ENCODE data around the gene PCGF5. TPM values are rescaled to one million over a fixed set of nuclear protein-coding genes. Genes with fewer than 3 reads are reported as not detected.

Gene PCGF5
- total and polyA plus RNA-seq, 9 donors, result 13.2 to 22.5 (median 17.5) TPM

GRCh38 chr10:91206837-91207474 is 13.5 kb upstream of the PCGF5 start:
- Histone ChIP-seq H3K27me3 (ENCODE audit: control insufficient read depth, insufficient read depth, low read length) (no peaks in the 10 kb centered on the region), H3K36me3 (ENCODE audit: control insufficient read depth, insufficient read depth, low read length) (no peaks in the 10 kb centered on the region), H3K4me3 (ENCODE audit: low read length) (no peak overlapping the region), H3K9me3 (replicated peaks; ENCODE audit: control insufficient read depth, low read depth, low read length) (no peaks in the 10 kb centered on the region), H3K27ac (ENCODE audit: low read length) (no peak overlapping the region), H3K4me1 (ENCODE audit: control insufficient read depth, insufficient read depth, low read length) (no peaks in the 10 kb centered on the region)
- WGBS (ENCODE audit: insufficient coverage), result no CpG with 5 or more reads among the region's 3 CpGs
- DNase-seq, result no peak

- Histone ChIP-seq H3K27ac (ENCODE audit: low read length) (no peak overlapping the region), H3K27me3 (ENCODE audit: control insufficient read depth, insufficient read depth, low read length) (no peaks in the 10 kb centered on the region), H3K4me1 (ENCODE audit: control insufficient read depth, insufficient read depth, low read length) (no peaks in the 10 kb centered on the region), H3K9me3 (replicated peaks; ENCODE audit: control insufficient read depth, low read depth, low read length) (no peaks in the 10 kb centered on the region), H3K4me3 (ENCODE audit: low read length) (no peak overlapping the region), H3K36me3 (ENCODE audit: control insufficient read depth, insufficient read depth, low read length) (no peaks in the 10 kb centered on the region)
- no peak for DNase-seq
These were observed 11.8 kb upstream of the PCGF5 start for GRCh38 chr10:91208642-91209041.

- 88% methylated on average over 1 of the region's 3 CpGs for WGBS (ENCODE audit: insufficient coverage)
- no peak overlapping the region for H3K4me3 ChIP-seq (ENCODE audit: low read length)
These were observed 10.4 kb upstream of the PCGF5 start for GRCh38 chr10:91210014-91210413.

GRCh38 chr10:91210435-91210834 is 10.0 kb upstream of the PCGF5 start:
- no peaks in the 10 kb centered on the region for H3K4me1 ChIP-seq (ENCODE audit: control insufficient read depth, insufficient read depth, low read length)
- peak; percentile 4 for DNase-seq
- H3K27me3 ChIP-seq (ENCODE audit: control insufficient read depth, insufficient read depth, low read length), result no peaks in the 10 kb centered on the region
- H3K9me3 ChIP-seq (replicated peaks; ENCODE audit: control insufficient read depth, low read depth, low read length), result no peaks in the 10 kb centered on the region
- H3K27ac ChIP-seq (ENCODE audit: low read length), result no peak overlapping the region
- H3K36me3 ChIP-seq (ENCODE audit: control insufficient read depth, insufficient read depth, low read length), result no peaks in the 10 kb centered on the region
- no peak overlapping the region for H3K4me3 ChIP-seq (ENCODE audit: low read length)

More at GRCh38 chr10:91210014-91210413, 10.4 kb upstream of the PCGF5 start:
- Histone ChIP-seq H3K27ac (ENCODE audit: low read length) (no peak overlapping the region), H3K4me1 (ENCODE audit: control insufficient read depth, insufficient read depth, low read length) (no peaks in the 10 kb centered on the region), H3K27me3 (ENCODE audit: control insufficient read depth, insufficient read depth, low read length) (no peaks in the 10 kb centered on the region), H3K36me3 (ENCODE audit: control insufficient read depth, insufficient read depth, low read length) (no peaks in the 10 kb centered on the region), H3K9me3 (replicated peaks; ENCODE audit: control insufficient read depth, low read depth, low read length) (no peaks in the 10 kb centered on the region)
- DNase-seq, result no peak

- DNase-seq, result no peak
These were observed 8.8 kb upstream of the PCGF5 start for GRCh38 chr10:91211675-91212074.

GRCh38 chr10:91214911-91215310 is 5.6 kb upstream of the PCGF5 start:
- H3K4me1 ChIP-seq (ENCODE audit: control insufficient read depth, insufficient read depth, low read length), result no peaks in the 10 kb centered on the region
- WGBS (ENCODE audit: insufficient coverage), result no CpG with 5 or more reads among the region's 2 CpGs
- no peaks in the 10 kb centered on the region for H3K36me3 ChIP-seq (ENCODE audit: control insufficient read depth, insufficient read depth, low read length)
- no peak for DNase-seq
- no peak overlapping the region for H3K27ac ChIP-seq (ENCODE audit: low read length)
- no peaks in the 10 kb centered on the region for H3K9me3 ChIP-seq (replicated peaks; ENCODE audit: control insufficient read depth, low read depth, low read length)
- no peak overlapping the region for H3K4me3 ChIP-seq (ENCODE audit: low read length)
- no peaks in the 10 kb centered on the region for H3K27me3 ChIP-seq (ENCODE audit: control insufficient read depth, insufficient read depth, low read length)

More at GRCh38 chr10:91211675-91212074, 8.8 kb upstream of the PCGF5 start:
- H3K27ac ChIP-seq (ENCODE audit: low read length), result no peak overlapping the region
- no peaks in the 10 kb centered on the region for H3K27me3 ChIP-seq (ENCODE audit: control insufficient read depth, insufficient read depth, low read length)
- no peaks in the 10 kb centered on the region for H3K36me3 ChIP-seq (ENCODE audit: control insufficient read depth, insufficient read depth, low read length)
- H3K4me1 ChIP-seq (ENCODE audit: control insufficient read depth, insufficient read depth, low read length), result no peaks in the 10 kb centered on the region
- H3K9me3 ChIP-seq (replicated peaks; ENCODE audit: control insufficient read depth, low read depth, low read length), result no peaks in the 10 kb centered on the region
- WGBS (ENCODE audit: insufficient coverage), result 64% methylated on average over 1 of the region's 2 CpGs
- no peak overlapping the region for H3K4me3 ChIP-seq (ENCODE audit: low read length)

GRCh38 chr10:91215384-91215783 is 5.1 kb upstream of the PCGF5 start:
- peak; percentile 5 for DNase-seq
- Histone ChIP-seq H3K9me3 (replicated peaks; ENCODE audit: control insufficient read depth, low read depth, low read length) (no peaks in the 10 kb centered on the region), H3K27me3 (ENCODE audit: control insufficient read depth, insufficient read depth, low read length) (no peaks in the 10 kb centered on the region), H3K4me3 (ENCODE audit: low read length) (no peak overlapping the region), H3K4me1 (ENCODE audit: control insufficient read depth, insufficient read depth, low read length) (no peaks in the 10 kb centered on the region), H3K27ac (ENCODE audit: low read length) (no peak overlapping the region), H3K36me3 (ENCODE audit: control insufficient read depth, insufficient read depth, low read length) (no peaks in the 10 kb centered on the region)
- WGBS (ENCODE audit: insufficient coverage), result no CpG with 5 or more reads among the region's 2 CpGs

- no peak for DNase-seq
- Histone ChIP-seq H3K36me3 (ENCODE audit: control insufficient read depth, insufficient read depth, low read length) (peaks cover 2% of the 10 kb centered on the region), H3K9me3 (replicated peaks; ENCODE audit: control insufficient read depth, low read depth, low read length) (no peaks in the 10 kb centered on the region), H3K27ac (ENCODE audit: low read length) (peak overlapping the region; percentile 5), H3K4me3 (ENCODE audit: low read length) (peak overlapping the region; percentile 37), H3K4me1 (ENCODE audit: control insufficient read depth, insufficient read depth, low read length) (peaks cover 6% of the 10 kb centered on the region), H3K27me3 (ENCODE audit: control insufficient read depth, insufficient read depth, low read length) (no peaks in the 10 kb centered on the region)
- WGBS (ENCODE audit: insufficient coverage), result 67% methylated on average over 1 of the region's 8 CpGs
These were observed 881 bp upstream of the PCGF5 start for GRCh38 chr10:91219371-91220193.

- peak overlapping the region; percentile 76 for H3K4me3 ChIP-seq (ENCODE audit: low read length)
- peak overlapping the region; percentile 73 for H3K27ac ChIP-seq (ENCODE audit: low read length)
These were observed 652 bp downstream of the PCGF5 start for GRCh38 chr10:91220954-91221675.

GRCh38 chr10:91226093-91226492 is 5.6 kb downstream of the PCGF5 start:
- WGBS (ENCODE audit: insufficient coverage), result 20% methylated on average over 1 of the region's 3 CpGs
- no peak overlapping the region for H3K27ac ChIP-seq (ENCODE audit: low read length)
- peaks cover 6% of the 10 kb centered on the region for H3K36me3 ChIP-seq (ENCODE audit: control insufficient read depth, insufficient read depth, low read length)
- no peaks in the 10 kb centered on the region for H3K9me3 ChIP-seq (replicated peaks; ENCODE audit: control insufficient read depth, low read depth, low read length)
- H3K4me1 ChIP-seq (ENCODE audit: control insufficient read depth, insufficient read depth, low read length), result peaks cover 5% of the 10 kb centered on the region
- DNase-seq, result no peak
- no peaks in the 10 kb centered on the region for H3K27me3 ChIP-seq (ENCODE audit: control insufficient read depth, insufficient read depth, low read length)
- H3K4me3 ChIP-seq (ENCODE audit: low read length), result no peak overlapping the region

More at GRCh38 chr10:91220954-91221675, 652 bp downstream of the PCGF5 start:
- Histone ChIP-seq H3K4me1 (ENCODE audit: control insufficient read depth, insufficient read depth, low read length) (peaks cover 6% of the 10 kb centered on the region), H3K36me3 (ENCODE audit: control insufficient read depth, insufficient read depth, low read length) (peaks cover 4% of the 10 kb centered on the region), H3K27me3 (ENCODE audit: control insufficient read depth, insufficient read depth, low read length) (no peaks in the 10 kb centered on the region), H3K9me3 (replicated peaks; ENCODE audit: control insufficient read depth, low read depth, low read length) (no peaks in the 10 kb centered on the region)
- DNase-seq, result peak; percentile 39
- 1% methylated on average over 36 of the region's 40 CpGs for WGBS (ENCODE audit: insufficient coverage)

All from muscle of leg (tissue), 11 donors.